ENCODE results near the gene RPL39L.
A peak's percentile ranks its signal among the peaks of the same experiment; 100 is the strongest.

RPL39L gene

DNA sequence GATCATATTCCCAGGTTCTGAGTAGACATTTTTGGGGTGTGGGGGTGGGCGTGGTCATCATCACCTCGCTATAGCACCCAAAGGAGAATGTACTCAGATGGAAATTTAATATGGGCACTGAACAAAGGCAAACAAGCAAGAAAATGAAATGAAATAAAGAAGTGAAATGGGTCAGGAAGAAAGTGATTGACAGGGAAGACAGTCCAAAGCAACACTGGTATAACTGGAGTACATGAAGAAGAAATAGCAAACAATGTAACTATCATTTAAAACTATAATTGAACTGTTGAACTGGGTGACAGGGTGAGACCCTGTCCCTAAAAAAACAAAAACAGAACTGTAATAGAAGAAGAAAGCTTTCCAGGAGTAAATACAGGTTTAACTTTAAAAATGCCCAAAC, 24.8 kb downstream of the RPL39L start:
- intact Hi-C loops (cut with DNase I; ENCODE audit: low total_unique reads) = loop anchor here (10.0 kb wide), 1 partner anchor 50 kb away; no protein-coding TSS in a partner anchor
- no peaks in the 10 kb centered on the region for H3K9me3 ChIP-seq
- peaks cover 0 to 11% (median 4%) of the 10 kb centered on the region in 4 donors for H3K4me1 ChIP-seq
- H3K27me3 ChIP-seq = no peaks in the 10 kb centered on the region
- H3K36me3 ChIP-seq = no peaks in the 10 kb centered on the region
- no peak for DNase-seq
- no peak overlapping the region for H3K4me3 ChIP-seq
- H3K27ac ChIP-seq = no peak overlapping the region
- TF ChIP-seq CTCF (IDR thresholded peaks at IDR 0.05) = no peak

- intact Hi-C loops (cut with DNase I; ENCODE audit: low total_unique reads) = loop anchor here (10.0 kb wide), 1 partner anchor 52 kb away; no protein-coding TSS in a partner anchor
- H3K27me3 ChIP-seq = no peaks in the 10 kb centered on the region
- no peak overlapping the region for H3K4me3 ChIP-seq
- peak; percentile 59 to 66 for TF ChIP-seq CTCF (IDR thresholded peaks at IDR 0.05)
- no peaks in the 10 kb centered on the region for H3K36me3 ChIP-seq
- no peak for DNase-seq
- peak overlapping the region; percentile 21 to 39 for H3K27ac ChIP-seq
- peaks cover 0 to 21% (median 11%) of the 10 kb centered on the region in 4 donors for H3K4me1 ChIP-seq
- H3K9me3 ChIP-seq = no peaks in the 10 kb centered on the region
Observed at GRCh38 chr3:187112934-187113793, 26.1 kb downstream of the RPL39L start.

DNA sequence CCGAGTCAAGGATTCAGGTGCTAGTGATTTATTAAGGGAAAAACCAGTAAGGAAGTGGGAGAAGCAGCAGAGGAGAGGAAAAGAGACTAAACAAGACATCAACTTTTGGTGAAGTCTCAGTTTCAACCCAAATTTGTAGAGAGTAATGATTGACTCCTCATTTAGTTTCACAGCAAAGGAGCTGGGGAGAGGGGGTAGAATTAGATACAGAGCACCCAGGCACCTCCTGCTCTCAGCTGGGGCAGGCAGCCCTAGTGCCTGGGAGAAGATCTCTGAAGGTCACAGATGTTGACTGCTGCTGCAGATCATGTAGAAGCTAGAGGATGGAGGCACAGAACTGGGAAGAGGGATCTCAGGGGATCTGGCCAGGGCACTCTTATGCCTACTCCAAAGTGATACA, 29.1 kb downstream of the RPL39L start:
- TF ChIP-seq CTCF (IDR thresholded peaks at IDR 0.05) = no peak

GRCh38 chr3:187107989-187108388, 31.3 kb downstream of the RPL39L start:
- no peak for TF ChIP-seq CTCF (IDR thresholded peaks at IDR 0.05)
- Histone ChIP-seq H3K9me3 (no peaks in the 10 kb centered on the region), H3K4me1 (peaks cover 0 to 68% (median 37%) of the 10 kb centered on the region in 4 donors), H3K36me3 (no peaks in the 10 kb centered on the region), H3K4me3 (no peak overlapping the region), H3K27me3 (no peaks in the 10 kb centered on the region), H3K27ac (peak overlapping the region; percentile 84)
- DNase-seq = peak; percentile 30 to 74
- intact Hi-C loops (cut with DNase I; ENCODE audit: low total_unique reads) = loop anchor here (10.0 kb wide), 1 partner anchor 173 kb away; the partner anchor contains the start of gene ST6GAL1

More for the DNA sequence above, 29.1 kb downstream of the RPL39L start:
- no peaks in the 10 kb centered on the region for H3K36me3 ChIP-seq
- DNase-seq = no peak
- H3K27me3 ChIP-seq = no peaks in the 10 kb centered on the region
- no peaks in the 10 kb centered on the region for H3K9me3 ChIP-seq
- peaks cover 0 to 51% (median 27%) of the 10 kb centered on the region in 4 donors for H3K4me1 ChIP-seq
- intact Hi-C loops (cut with DNase I; ENCODE audit: low total_unique reads) = loop anchor here (10.0 kb wide), 1 partner anchor 55 kb away; no protein-coding TSS in a partner anchor
- no peak overlapping the region for H3K4me3 ChIP-seq
- peak overlapping the region; percentile 60 to 67 for H3K27ac ChIP-seq

DNA sequence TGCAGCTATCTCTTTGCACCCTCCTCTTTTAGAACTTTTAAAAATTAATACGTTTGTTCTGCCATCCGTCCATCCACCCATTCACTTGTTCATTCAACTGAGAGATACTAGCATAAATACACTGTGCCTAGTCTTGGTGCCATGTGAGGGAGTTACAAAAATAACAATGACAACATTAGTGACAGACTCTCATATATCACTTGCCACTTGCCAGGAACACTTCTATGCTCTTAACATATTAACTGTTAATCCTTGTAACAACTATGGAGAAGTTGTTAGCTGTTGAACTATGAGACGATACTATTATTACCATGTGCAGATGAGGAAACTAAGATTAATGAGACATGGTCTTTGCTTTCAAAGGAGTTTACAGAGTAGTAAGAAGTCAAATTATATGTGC, 33.6 kb downstream of the RPL39L start:
- no peaks in the 10 kb centered on the region for H3K27me3 ChIP-seq
- H3K4me3 ChIP-seq = peak overlapping the region in 1 of 2 donors; percentile 37
- intact Hi-C loops (cut with DNase I; ENCODE audit: low total_unique reads) = loop anchor here (10.0 kb wide), 1 partner anchor 171 kb away; the partner anchor contains the start of gene ST6GAL1
- TF ChIP-seq CTCF (IDR thresholded peaks at IDR 0.05) = no peak
- H3K4me1 ChIP-seq = peaks cover 0 to 87% (median 52%) of the 10 kb centered on the region in 4 donors
- peak overlapping the region; percentile 84 for H3K27ac ChIP-seq
- no peaks in the 10 kb centered on the region for H3K9me3 ChIP-seq
- H3K36me3 ChIP-seq = no peaks in the 10 kb centered on the region
- DNase-seq = no peak

Measured in tibial artery (tissue), 4 donors.